ENCODE data around the gene DYNC2H1.
A peak's percentile ranks its signal among the peaks of the same experiment; 100 is the strongest.

Gene DYNC2H1

GRCh38 chr11:103434073-103434411, 324.8 kb downstream of the DYNC2H1 start:
- H3K4me1 ChIP-seq (ENCODE audit: control extremely low read depth in 1 of 4, control insufficient read depth in 4 of 4, insufficient read depth in 4 of 4, low read length in 3 of 4), result no peaks in the 10 kb centered on the region
- ChIA-PET POLR2A (no interaction called here), CTCF (interaction anchor here (1.1 kb wide), 1 partner anchor 9 kb away, joined by 3 read pairs; no protein-coding TSS in a partner anchor)
- no peaks in the 10 kb centered on the region for H3K9me3 ChIP-seq (ENCODE audit: control extremely low read depth in 1 of 5, control insufficient read depth in 4 of 5, insufficient read depth in 2 of 5, low read depth in 1 of 5, low read length in 4 of 5)
- DNase-seq, result no peak
- no peak overlapping the region for H3K4me3 ChIP-seq (ENCODE audit: control insufficient read depth in 1 of 7, extremely low read depth in 1 of 7, insufficient read depth in 4 of 7, low read depth in 2 of 7, low read length in 6 of 7)
- H3K27me3 ChIP-seq (replicated peaks in 2 of 5; ENCODE audit: control insufficient read depth in 4 of 5, insufficient read depth in 5 of 5, low read length in 4 of 5), result no peaks in the 10 kb centered on the region
- no peak overlapping the region for H3K27ac ChIP-seq (ENCODE audit: insufficient read depth in 1 of 2, low read depth in 1 of 2, low read length in 2 of 2, poor library complexity in 1 of 2, severe bottlenecking in 2 of 2)
- H3K36me3 ChIP-seq (ENCODE audit: control insufficient read depth in 4 of 4, insufficient read depth in 4 of 4, low read length in 3 of 4), result no peaks in the 10 kb centered on the region
- no CpG with 5 or more reads among the region's 1 CpG for WGBS (ENCODE audit: insufficient coverage)

GRCh38 chr11:103436131-103436770, 327.0 kb downstream of the DYNC2H1 start:
- H3K27ac ChIP-seq (ENCODE audit: insufficient read depth in 1 of 2, low read depth in 1 of 2, low read length in 2 of 2, poor library complexity in 1 of 2, severe bottlenecking in 2 of 2), result no peak overlapping the region
- no peaks in the 10 kb centered on the region for H3K4me1 ChIP-seq (ENCODE audit: control extremely low read depth in 1 of 4, control insufficient read depth in 4 of 4, insufficient read depth in 4 of 4, low read length in 3 of 4)
- no peak overlapping the region for H3K4me3 ChIP-seq (ENCODE audit: control insufficient read depth in 1 of 7, extremely low read depth in 1 of 7, insufficient read depth in 4 of 7, low read depth in 2 of 7, low read length in 6 of 7)
- H3K27me3 ChIP-seq (replicated peaks in 2 of 5; ENCODE audit: control insufficient read depth in 4 of 5, insufficient read depth in 5 of 5, low read length in 4 of 5), result no peaks in the 10 kb centered on the region
- DNase-seq, result no peak
- ChIA-PET POLR2A (no interaction called here), CTCF (no interaction called here)
- H3K9me3 ChIP-seq (ENCODE audit: control extremely low read depth in 1 of 5, control insufficient read depth in 4 of 5, insufficient read depth in 2 of 5, low read depth in 1 of 5, low read length in 4 of 5), result no peaks in the 10 kb centered on the region
- WGBS (ENCODE audit: insufficient coverage), result 97% methylated on average over 3 of the region's 3 CpGs
- H3K36me3 ChIP-seq (ENCODE audit: control insufficient read depth in 4 of 4, insufficient read depth in 4 of 4, low read length in 3 of 4), result no peaks in the 10 kb centered on the region

GRCh38 chr11:103441021-103441420, 331.8 kb downstream of the DYNC2H1 start:
- no peaks in the 10 kb centered on the region for H3K36me3 ChIP-seq (ENCODE audit: control insufficient read depth in 4 of 4, insufficient read depth in 4 of 4, low read length in 3 of 4)
- H3K9me3 ChIP-seq (ENCODE audit: control extremely low read depth in 1 of 5, control insufficient read depth in 4 of 5, insufficient read depth in 2 of 5, low read depth in 1 of 5, low read length in 4 of 5), result no peaks in the 10 kb centered on the region
- no peak for DNase-seq
- 97% methylated on average over 3 of the region's 5 CpGs for WGBS (ENCODE audit: insufficient coverage)
- no peaks in the 10 kb centered on the region for H3K4me1 ChIP-seq (ENCODE audit: control extremely low read depth in 1 of 4, control insufficient read depth in 4 of 4, insufficient read depth in 4 of 4, low read length in 3 of 4)
- H3K27me3 ChIP-seq (replicated peaks in 2 of 5; ENCODE audit: control insufficient read depth in 4 of 5, insufficient read depth in 5 of 5, low read length in 4 of 5), result no peaks in the 10 kb centered on the region
- H3K4me3 ChIP-seq (ENCODE audit: control insufficient read depth in 1 of 7, extremely low read depth in 1 of 7, insufficient read depth in 4 of 7, low read depth in 2 of 7, low read length in 6 of 7), result no peak overlapping the region
- H3K27ac ChIP-seq (ENCODE audit: insufficient read depth in 1 of 2, low read depth in 1 of 2, low read length in 2 of 2, poor library complexity in 1 of 2, severe bottlenecking in 2 of 2), result no peak overlapping the region
- ChIA-PET CTCF (no interaction called here), POLR2A (no interaction called here)

- no peak overlapping the region for H3K27ac ChIP-seq (ENCODE audit: insufficient read depth in 1 of 2, low read depth in 1 of 2, low read length in 2 of 2, poor library complexity in 1 of 2, severe bottlenecking in 2 of 2)
- 96% methylated on average over 3 of the region's 3 CpGs for WGBS (ENCODE audit: insufficient coverage)
- H3K27me3 ChIP-seq (replicated peaks in 2 of 5; ENCODE audit: control insufficient read depth in 4 of 5, insufficient read depth in 5 of 5, low read length in 4 of 5), result no peaks in the 10 kb centered on the region
- no peak overlapping the region for H3K4me3 ChIP-seq (ENCODE audit: control insufficient read depth in 1 of 7, extremely low read depth in 1 of 7, insufficient read depth in 4 of 7, low read depth in 2 of 7, low read length in 6 of 7)
- H3K9me3 ChIP-seq (ENCODE audit: control extremely low read depth in 1 of 5, control insufficient read depth in 4 of 5, insufficient read depth in 2 of 5, low read depth in 1 of 5, low read length in 4 of 5), result no peaks in the 10 kb centered on the region
- no peak for DNase-seq
- CTCF ChIA-PET, result no interaction called here
- H3K4me1 ChIP-seq (ENCODE audit: control extremely low read depth in 1 of 4, control insufficient read depth in 4 of 4, insufficient read depth in 4 of 4, low read length in 3 of 4), result no peaks in the 10 kb centered on the region
- no peaks in the 10 kb centered on the region for H3K36me3 ChIP-seq (ENCODE audit: control insufficient read depth in 4 of 4, insufficient read depth in 4 of 4, low read length in 3 of 4)
- POLR2A ChIA-PET, result no interaction called here
These were observed 339.7 kb downstream of the DYNC2H1 start for GRCh38 chr11:103448966-103449365.

GRCh38 chr11:103450241-103450640, 341.0 kb downstream of the DYNC2H1 start:
- no peak overlapping the region for H3K27ac ChIP-seq (ENCODE audit: insufficient read depth in 1 of 2, low read depth in 1 of 2, low read length in 2 of 2, poor library complexity in 1 of 2, severe bottlenecking in 2 of 2)
- H3K9me3 ChIP-seq (ENCODE audit: control extremely low read depth in 1 of 5, control insufficient read depth in 4 of 5, insufficient read depth in 2 of 5, low read depth in 1 of 5, low read length in 4 of 5), result no peaks in the 10 kb centered on the region
- WGBS (ENCODE audit: insufficient coverage), result 100% methylated on average over 1 of the region's 4 CpGs
- CTCF ChIA-PET, result no interaction called here
- H3K4me3 ChIP-seq (ENCODE audit: control insufficient read depth in 1 of 7, extremely low read depth in 1 of 7, insufficient read depth in 4 of 7, low read depth in 2 of 7, low read length in 6 of 7), result no peak overlapping the region
- POLR2A ChIA-PET, result no interaction called here
- no peaks in the 10 kb centered on the region for H3K36me3 ChIP-seq (ENCODE audit: control insufficient read depth in 4 of 4, insufficient read depth in 4 of 4, low read length in 3 of 4)
- no peaks in the 10 kb centered on the region for H3K4me1 ChIP-seq (ENCODE audit: control extremely low read depth in 1 of 4, control insufficient read depth in 4 of 4, insufficient read depth in 4 of 4, low read length in 3 of 4)
- no peak for DNase-seq
- H3K27me3 ChIP-seq (replicated peaks in 2 of 5; ENCODE audit: control insufficient read depth in 4 of 5, insufficient read depth in 5 of 5, low read length in 4 of 5), result no peaks in the 10 kb centered on the region

GRCh38 chr11:103453126-103453525, 343.9 kb downstream of the DYNC2H1 start:
- Histone ChIP-seq H3K9me3 (ENCODE audit: control extremely low read depth in 1 of 5, control insufficient read depth in 4 of 5, insufficient read depth in 2 of 5, low read depth in 1 of 5, low read length in 4 of 5) (no peaks in the 10 kb centered on the region), H3K4me3 (ENCODE audit: control insufficient read depth in 1 of 7, extremely low read depth in 1 of 7, insufficient read depth in 4 of 7, low read depth in 2 of 7, low read length in 6 of 7) (no peak overlapping the region), H3K27me3 (replicated peaks in 2 of 5; ENCODE audit: control insufficient read depth in 4 of 5, insufficient read depth in 5 of 5, low read length in 4 of 5) (no peaks in the 10 kb centered on the region), H3K4me1 (ENCODE audit: control extremely low read depth in 1 of 4, control insufficient read depth in 4 of 4, insufficient read depth in 4 of 4, low read length in 3 of 4) (no peaks in the 10 kb centered on the region), H3K27ac (ENCODE audit: insufficient read depth in 1 of 2, low read depth in 1 of 2, low read length in 2 of 2, poor library complexity in 1 of 2, severe bottlenecking in 2 of 2) (no peak overlapping the region), H3K36me3 (ENCODE audit: control insufficient read depth in 4 of 4, insufficient read depth in 4 of 4, low read length in 3 of 4) (no peaks in the 10 kb centered on the region)
- no CpG with 5 or more reads among the region's 3 CpGs for WGBS (ENCODE audit: insufficient coverage)
- DNase-seq, result peak; percentile 15 to 53 (median 30)
- ChIA-PET CTCF (no interaction called here), POLR2A (no interaction called here)

GRCh38 chr11:103453915-103454709, 344.9 kb downstream of the DYNC2H1 start:
- no peaks in the 10 kb centered on the region for H3K27me3 ChIP-seq (replicated peaks in 2 of 5; ENCODE audit: control insufficient read depth in 4 of 5, insufficient read depth in 5 of 5, low read length in 4 of 5)
- no peak overlapping the region for H3K27ac ChIP-seq (ENCODE audit: insufficient read depth in 1 of 2, low read depth in 1 of 2, low read length in 2 of 2, poor library complexity in 1 of 2, severe bottlenecking in 2 of 2)
- CTCF ChIA-PET, result no interaction called here
- no peak overlapping the region for H3K4me3 ChIP-seq (ENCODE audit: control insufficient read depth in 1 of 7, extremely low read depth in 1 of 7, insufficient read depth in 4 of 7, low read depth in 2 of 7, low read length in 6 of 7)
- H3K4me1 ChIP-seq (ENCODE audit: control extremely low read depth in 1 of 4, control insufficient read depth in 4 of 4, insufficient read depth in 4 of 4, low read length in 3 of 4), result no peaks in the 10 kb centered on the region
- DNase-seq, result peak in 2 of 3 donors; percentile 1 to 20
- no peaks in the 10 kb centered on the region for H3K36me3 ChIP-seq (ENCODE audit: control insufficient read depth in 4 of 4, insufficient read depth in 4 of 4, low read length in 3 of 4)
- POLR2A ChIA-PET, result no interaction called here
- H3K9me3 ChIP-seq (ENCODE audit: control extremely low read depth in 1 of 5, control insufficient read depth in 4 of 5, insufficient read depth in 2 of 5, low read depth in 1 of 5, low read length in 4 of 5), result no peaks in the 10 kb centered on the region
- WGBS (ENCODE audit: insufficient coverage), result no CpG with 5 or more reads among the region's 4 CpGs

All from common myeloid progenitor, CD34-positive (primary cell).